HCT116 (cell line): Measurements from ENCODE around the gene ARVCF. TPM values are rescaled to one million over a fixed set of nuclear protein-coding genes. Genes with fewer than 3 reads are reported as not detected.
"Not testable (repeated sequence)": the region's sequence is repeated elsewhere in the genome, so short reads cannot be mapped to it uniquely, and the experiment has no call there.

Experiments
- ATAC-seq: fragments of 200-7000 bp; cut with Tn5 transposase; 2 replicates; pipeline ENCODE4 v1.9.1; 2020; ENCODE audit warnings: mild to moderate bottlenecking, moderate library complexity
- BruUV-seq: library from RNA; stranded (reverse); fragments of 400-500 nt; replicated peaks from 2 replicates; lab custom pipeline; 2021; lab: Mats Ljungman, UMichigan
- CTCF ChIA-PET: fragments of 300-600 bp; sonication (Branson Sonifier 250); formaldehyde crosslinking; loops from one replicate; lab custom pipeline; 2021; ENCODE audit warnings: antibody characterized with exemption; lab: Charles Lee
- POLR2A ChIA-PET: fragments of 300-600, 350-600 bp; sonication (Branson Sonifier 250); formaldehyde crosslinking; loops from one replicate; lab custom pipeline; 2021; ENCODE audit warnings: antibody characterized with exemption; lab: Charles Lee
- RAD21 ChIA-PET, 2 experiments: fragments of 300-600 bp; sonication (Branson Sonifier 250); formaldehyde crosslinking; loops; one replicate each; lab custom pipeline; 2023; ENCODE audit warnings: low total read pairs in 2 of 2; ENCODE audit not compliant: uncharacterized antibody in 2 of 2, unreplicated experiment in 2 of 2, low non-redundant PET in 1 of 2; lab: Charles Lee
- DNase-seq: peaks from one replicate; pipeline ENCODE4 v3.0.0-alpha.2; 2010; ENCODE audit warnings: low read depth, low spot score
- H2AFZ ChIP-seq: fragments of 200-600 bp; shearing (Covaris generic), sonication (generic); 2 replicates; pipeline ENCODE4 v1.6.1; 2017; ENCODE audit warnings: low read depth, mixed run types, mixed read lengths, antibody characterized with exemption, low read length; ENCODE audit not compliant: poor library complexity, severe bottlenecking
- H3K27ac ChIP-seq: 2 replicates; pipeline ENCODE4 v1.5.1; 2012; ENCODE audit warnings: low read depth, low read length
- H3K27me3 ChIP-seq: fragments of 200-600 bp; sonication (generic); 2 replicates; pipeline ENCODE4 v1.6.1; 2016; ENCODE audit warnings: mixed run types, low read length, mixed read lengths; ENCODE audit not compliant: insufficient read depth
- H3K36me3 ChIP-seq, 2 experiments: fragments of 200-500 bp in 1 of 2; fragments of 200-600 bp in 1 of 2; sonication (Bioruptor generic) in 1 of 2; sonication (generic) in 1 of 2; 2 replicates each; pipeline versions ENCODE4 v1.5.1 to v1.6.1; 2014 to 2016; ENCODE audit warnings: low read length in 2 of 2, inconsistent platforms in 1 of 2, mixed read lengths in 1 of 2, mixed run types in 1 of 2; ENCODE audit not compliant: insufficient read depth in 2 of 2, control insufficient read depth in 1 of 2
- H3K4me1 ChIP-seq, 2 experiments: fragments of 200-600 bp in 1 of 2; sonication (generic) in 1 of 2; 2 replicates each; pipeline versions ENCODE4 v1.5.1 to v1.6.1; 2012 to 2017; ENCODE audit warnings: low read length in 2 of 2, inconsistent platforms in 1 of 2, mild to moderate bottlenecking in 1 of 2, mixed read lengths in 1 of 2, mixed run types in 1 of 2, moderate library complexity in 1 of 2; ENCODE audit not compliant: insufficient read depth in 2 of 2, control insufficient read depth in 1 of 2
- H3K4me2 ChIP-seq: fragments of 200-600 bp; sonication (generic); 2 replicates; pipeline ENCODE4 v1.6.1; 2017; ENCODE audit warnings: mixed run types, low read length, mixed read lengths
- H3K4me3 ChIP-seq, 2 experiments: fragments of 200-600 bp in 1 of 2; sonication (generic) in 1 of 2; replicated peaks in 1 of 2; 2 replicates each; pipeline ENCODE4 v1.5.1; 2011 to 2016; ENCODE audit warnings: low read length in 2 of 2, control low read depth in 1 of 2, low read depth in 1 of 2, mild to moderate bottlenecking in 1 of 2, mixed read lengths in 1 of 2, mixed run types in 1 of 2
- H3K79me2 ChIP-seq: fragments of 200-600 bp; sonication (generic); 2 replicates; pipeline ENCODE4 v1.6.1; 2017; ENCODE audit warnings: mild to moderate bottlenecking, mixed run types, low read length, moderate library complexity, mixed read lengths; ENCODE audit not compliant: insufficient read depth
- H3K9ac ChIP-seq: fragments of 200-600 bp; sonication (generic); 2 replicates; pipeline ENCODE4 v1.6.1; 2016; ENCODE audit warnings: low read length, mixed read lengths
- H3K9me2 ChIP-seq: fragments of 200-600 bp; sonication (generic), shearing (Covaris generic); 2 replicates; pipeline ENCODE4 v1.6.1; 2017; ENCODE audit warnings: mixed run types, mild to moderate bottlenecking, moderate library complexity; ENCODE audit not compliant: insufficient read depth
- H3K9me3 ChIP-seq, 2 experiments: fragments of 200-500 bp in 1 of 2; fragments of 200-600 bp in 1 of 2; sonication (Bioruptor generic) in 1 of 2; sonication (generic) in 1 of 2; 2 replicates each; pipeline ENCODE4 v1.6.1; 2014 to 2017; ENCODE audit warnings: low read length in 2 of 2, mixed read lengths in 2 of 2, inconsistent platforms in 1 of 2, low read depth in 1 of 2, mild to moderate bottlenecking in 1 of 2, mixed run types in 1 of 2, moderate library complexity in 1 of 2; ENCODE audit not compliant: control insufficient read depth in 1 of 2, insufficient read depth in 1 of 2
- H4K20me1 ChIP-seq: fragments of 200-600 bp; sonication (generic), shearing (Covaris generic); 2 replicates; pipeline ENCODE4 v1.6.1; 2017; ENCODE audit warnings: mixed run types, mild to moderate bottlenecking, moderate library complexity; ENCODE audit not compliant: insufficient read depth
- CBX3 ChIP-seq: IDR thresholded peaks from 2 replicates; pipeline ENCODE4 v1.6.1; 2012; ENCODE audit warnings: low read depth
- CEBPB ChIP-seq: IDR thresholded peaks from 2 replicates; pipeline ENCODE4 v1.6.1; 2012; ENCODE audit warnings: low read depth
- EZH2 ChIP-seq: fragments of 200-600 bp; sonication (generic); IDR thresholded peaks from 2 replicates; pipeline ENCODE4 v1.6.1; 2017; ENCODE audit warnings: antibody characterized with exemption, mixed run types
- POLR2A ChIP-seq: IDR thresholded peaks from 2 replicates; pipeline ENCODE4 v1.7.0; 2011; ENCODE audit warnings: borderline replicate concordance; ENCODE audit not compliant: insufficient read depth, insufficient read length; ENCODE audit errors: extremely low read depth
- SRF ChIP-seq: IDR thresholded peaks from 2 replicates; pipeline ENCODE4 v1.6.1; 2012; ENCODE audit warnings: low read depth
- YY1 ChIP-seq: IDR thresholded peaks from 2 replicates; pipeline ENCODE4 v1.6.1; 2011; ENCODE audit warnings: low read length, low read depth, moderate library complexity, mild to moderate bottlenecking; ENCODE audit not compliant: insufficient replicate concordance; ENCODE audit errors: extremely low read depth
- intact Hi-C: fragments of 100-400 bp; cut with micrococcal nuclease; formaldehyde crosslinking; loops from 2 replicates; pipeline ENCODE4 v1.10.0; 2022
- total RNA-seq: library from RNA; stranded (reverse); gene quantifications from one replicate; pipeline ENCODE4 v1.2.1, GENCODE V29; 2021; ENCODE audit not compliant: unreplicated experiment
- TF ChIP-seq, protein P1 (sequence below), 3 experiments: fragments of 200-600 bp in 1 of 3; sonication (generic) in 1 of 3; IDR thresholded peaks in 2 of 3; conservative IDR thresholded peaks in 1 of 3; 2 replicates each; pipeline ENCODE4 v1.5.1; 2012 to 2017; ENCODE audit warnings: low read depth in 2 of 3, low read length in 2 of 3, antibody characterized with exemption in 1 of 3, borderline replicate concordance in 1 of 3, control low read depth in 1 of 3, mild to moderate bottlenecking in 1 of 3, mixed read lengths in 1 of 3, mixed run types in 1 of 3, moderate library complexity in 1 of 3; ENCODE audit not compliant: insufficient read depth in 1 of 3
- TF ChIP-seq, protein P2 (sequence below): IDR thresholded peaks from 2 replicates; pipeline ENCODE4 v1.6.1; 2012; ENCODE audit warnings: low read depth
- TF ChIP-seq, protein P3 (sequence below): IDR thresholded peaks from 2 replicates; pipeline ENCODE4 v1.6.1; 2012

Gene ARVCF
- total RNA-seq, 1 experiment from 2014 or later, result 42.8 TPM

DNA sequence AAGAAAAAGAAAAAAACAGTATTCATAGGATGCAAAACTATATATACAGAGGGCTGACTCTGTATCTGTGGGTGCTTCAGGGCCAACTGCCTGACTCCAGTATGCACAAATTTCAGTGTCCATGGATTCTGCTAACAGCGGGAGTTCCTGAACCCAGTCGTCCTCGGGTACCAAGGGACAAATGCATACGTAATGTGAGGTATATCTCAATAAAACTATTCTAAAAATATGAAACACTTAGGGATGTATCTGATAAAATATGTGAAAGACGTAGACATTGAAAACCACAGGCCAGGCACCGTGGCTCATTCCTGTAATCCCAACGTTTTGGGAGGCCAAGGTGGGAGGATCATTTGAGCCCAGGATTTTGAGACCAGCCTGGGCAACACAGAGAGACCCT lies 88.9 kb downstream of the ARVCF start (continued):
- no peak for TF ChIP-seq YY1
- no peak for TF ChIP-seq SRF
- no peak for TF ChIP-seq CEBPB

DNA sequence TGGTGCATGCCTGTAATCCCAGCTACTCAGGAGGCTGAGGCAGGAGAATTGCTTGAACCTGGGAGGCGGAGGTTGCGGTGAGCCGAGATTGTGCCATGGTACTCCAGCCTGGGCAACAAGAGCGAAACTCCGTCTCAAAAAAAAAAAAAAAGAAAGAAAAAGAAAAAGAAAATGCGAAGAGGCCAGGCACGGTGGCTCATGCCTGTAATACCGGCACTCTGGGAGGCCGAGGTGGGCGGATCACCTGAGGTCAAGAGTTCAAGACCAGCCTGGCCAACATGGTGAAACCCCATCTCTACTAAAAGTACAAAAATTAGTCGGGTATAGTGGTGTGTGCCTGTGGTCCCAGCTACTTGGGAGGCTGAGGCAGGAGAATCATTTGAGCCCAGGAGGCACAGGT lies 90.6 kb downstream of the ARVCF start:
- H3K27ac ChIP-seq, H3K4me3 ChIP-seq, H3K4me1 ChIP-seq, H2AFZ ChIP-seq, intact Hi-C loops, H3K4me2 ChIP-seq, H3K9me3 ChIP-seq, CTCF ChIA-PET, BruUV-seq, H3K9ac ChIP-seq, RAD21 ChIA-PET, H3K27me3 ChIP-seq, H3K9me2 ChIP-seq, H3K36me3 ChIP-seq, POLR2A ChIA-PET, H3K79me2 ChIP-seq, DNase-seq, H4K20me1 ChIP-seq, ATAC-seq: not testable (repeated sequence)

DNA sequence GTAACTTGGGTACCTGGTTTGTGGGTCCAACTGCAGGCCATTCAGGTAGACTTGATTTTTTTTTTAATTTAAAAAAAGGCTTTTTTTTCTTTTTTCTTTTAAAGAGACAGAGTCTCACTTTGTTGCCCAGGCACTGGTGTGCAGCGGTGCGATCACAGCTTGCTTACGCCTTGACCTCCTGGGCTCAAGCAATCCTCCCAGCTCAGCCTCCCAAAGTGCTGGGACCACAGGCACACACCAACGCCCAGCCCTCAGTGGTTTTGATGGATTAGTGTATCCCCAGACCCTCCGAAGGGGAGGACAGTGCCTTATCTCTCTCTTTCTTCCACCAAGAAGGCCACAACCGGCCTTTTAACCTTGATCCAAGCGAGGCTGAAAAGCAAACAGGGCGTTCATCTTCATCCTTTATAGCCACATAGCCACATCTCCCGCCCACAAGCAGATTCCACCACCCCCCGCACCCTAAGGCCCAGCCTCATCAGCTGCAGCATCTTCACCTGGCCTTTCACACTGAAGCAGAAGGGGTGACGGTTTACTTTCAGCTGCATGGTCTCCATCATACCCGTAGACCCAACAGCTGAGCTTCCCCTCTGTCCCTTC lies 92.6 kb downstream of the ARVCF start:
- no peaks in the 10 kb centered on the region for H3K9me3 ChIP-seq
- no peaks in the 10 kb centered on the region for H3K4me1 ChIP-seq
- BruUV-seq, result no TSS peak
- ATAC-seq (no peak), DNase-seq (no peak)
- ChIA-PET POLR2A (no interaction called here), CTCF (no interaction called here), RAD21 (no interaction called here)
- intact Hi-C loops, result no loop called here
- H3K4me3 ChIP-seq, result no peak overlapping the region
- H3K9me2 ChIP-seq, result no peaks in the 10 kb centered on the region
- H3K9ac ChIP-seq, result no peak overlapping the region
- no peak overlapping the region for H2AFZ ChIP-seq
- H4K20me1 ChIP-seq, result no peaks in the 10 kb centered on the region
- no peaks in the 10 kb centered on the region for H3K79me2 ChIP-seq
- H3K36me3 ChIP-seq, result no peaks in the 10 kb centered on the region
- no peak overlapping the region for H3K27ac ChIP-seq
- H3K4me2 ChIP-seq, result no peak overlapping the region
- H3K27me3 ChIP-seq, result no peaks in the 10 kb centered on the region
- TF ChIP-seq EZH2 (no peak), POLR2A (no peak), CBX3 (no peak), SRF (no peak)
- TF ChIP-seq, protein P1, sequence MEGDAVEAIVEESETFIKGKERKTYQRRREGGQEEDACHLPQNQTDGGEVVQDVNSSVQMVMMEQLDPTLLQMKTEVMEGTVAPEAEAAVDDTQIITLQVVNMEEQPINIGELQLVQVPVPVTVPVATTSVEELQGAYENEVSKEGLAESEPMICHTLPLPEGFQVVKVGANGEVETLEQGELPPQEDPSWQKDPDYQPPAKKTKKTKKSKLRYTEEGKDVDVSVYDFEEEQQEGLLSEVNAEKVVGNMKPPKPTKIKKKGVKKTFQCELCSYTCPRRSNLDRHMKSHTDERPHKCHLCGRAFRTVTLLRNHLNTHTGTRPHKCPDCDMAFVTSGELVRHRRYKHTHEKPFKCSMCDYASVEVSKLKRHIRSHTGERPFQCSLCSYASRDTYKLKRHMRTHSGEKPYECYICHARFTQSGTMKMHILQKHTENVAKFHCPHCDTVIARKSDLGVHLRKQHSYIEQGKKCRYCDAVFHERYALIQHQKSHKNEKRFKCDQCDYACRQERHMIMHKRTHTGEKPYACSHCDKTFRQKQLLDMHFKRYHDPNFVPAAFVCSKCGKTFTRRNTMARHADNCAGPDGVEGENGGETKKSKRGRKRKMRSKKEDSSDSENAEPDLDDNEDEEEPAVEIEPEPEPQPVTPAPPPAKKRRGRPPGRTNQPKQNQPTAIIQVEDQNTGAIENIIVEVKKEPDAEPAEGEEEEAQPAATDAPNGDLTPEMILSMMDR (IDR thresholded peaks at IDR 0.05 in 2 of 3, conservative IDR thresholded peaks at IDR 0.05 in 1 of 3; ENCODE audit: borderline replicate concordance in 1 of 3, insufficient read depth in 1 of 3, low read depth in 2 of 3, low read length in 2 of 3), result no peak
- TF ChIP-seq, protein P2, sequence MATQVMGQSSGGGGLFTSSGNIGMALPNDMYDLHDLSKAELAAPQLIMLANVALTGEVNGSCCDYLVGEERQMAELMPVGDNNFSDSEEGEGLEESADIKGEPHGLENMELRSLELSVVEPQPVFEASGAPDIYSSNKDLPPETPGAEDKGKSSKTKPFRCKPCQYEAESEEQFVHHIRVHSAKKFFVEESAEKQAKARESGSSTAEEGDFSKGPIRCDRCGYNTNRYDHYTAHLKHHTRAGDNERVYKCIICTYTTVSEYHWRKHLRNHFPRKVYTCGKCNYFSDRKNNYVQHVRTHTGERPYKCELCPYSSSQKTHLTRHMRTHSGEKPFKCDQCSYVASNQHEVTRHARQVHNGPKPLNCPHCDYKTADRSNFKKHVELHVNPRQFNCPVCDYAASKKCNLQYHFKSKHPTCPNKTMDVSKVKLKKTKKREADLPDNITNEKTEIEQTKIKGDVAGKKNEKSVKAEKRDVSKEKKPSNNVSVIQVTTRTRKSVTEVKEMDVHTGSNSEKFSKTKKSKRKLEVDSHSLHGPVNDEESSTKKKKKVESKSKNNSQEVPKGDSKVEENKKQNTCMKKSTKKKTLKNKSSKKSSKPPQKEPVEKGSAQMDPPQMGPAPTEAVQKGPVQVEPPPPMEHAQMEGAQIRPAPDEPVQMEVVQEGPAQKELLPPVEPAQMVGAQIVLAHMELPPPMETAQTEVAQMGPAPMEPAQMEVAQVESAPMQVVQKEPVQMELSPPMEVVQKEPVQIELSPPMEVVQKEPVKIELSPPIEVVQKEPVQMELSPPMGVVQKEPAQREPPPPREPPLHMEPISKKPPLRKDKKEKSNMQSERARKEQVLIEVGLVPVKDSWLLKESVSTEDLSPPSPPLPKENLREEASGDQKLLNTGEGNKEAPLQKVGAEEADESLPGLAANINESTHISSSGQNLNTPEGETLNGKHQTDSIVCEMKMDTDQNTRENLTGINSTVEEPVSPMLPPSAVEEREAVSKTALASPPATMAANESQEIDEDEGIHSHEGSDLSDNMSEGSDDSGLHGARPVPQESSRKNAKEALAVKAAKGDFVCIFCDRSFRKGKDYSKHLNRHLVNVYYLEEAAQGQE, result no peak
- TF ChIP-seq, protein P3, sequence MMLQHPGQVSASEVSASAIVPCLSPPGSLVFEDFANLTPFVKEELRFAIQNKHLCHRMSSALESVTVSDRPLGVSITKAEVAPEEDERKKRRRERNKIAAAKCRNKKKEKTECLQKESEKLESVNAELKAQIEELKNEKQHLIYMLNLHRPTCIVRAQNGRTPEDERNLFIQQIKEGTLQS, result no peak
